ENCODE measurements around the gene MYZAP. TPM values are rescaled to one million over a fixed set of nuclear protein-coding genes. Genes with fewer than 3 reads are reported as not detected.

MYZAP gene
- total and polyA plus RNA-seq, 9 of the 15 experiments (the other 6 are each of a cell fraction or from before 2014, with no cell fraction given) = 0.03 TPM; not detected in 8

DNA sequence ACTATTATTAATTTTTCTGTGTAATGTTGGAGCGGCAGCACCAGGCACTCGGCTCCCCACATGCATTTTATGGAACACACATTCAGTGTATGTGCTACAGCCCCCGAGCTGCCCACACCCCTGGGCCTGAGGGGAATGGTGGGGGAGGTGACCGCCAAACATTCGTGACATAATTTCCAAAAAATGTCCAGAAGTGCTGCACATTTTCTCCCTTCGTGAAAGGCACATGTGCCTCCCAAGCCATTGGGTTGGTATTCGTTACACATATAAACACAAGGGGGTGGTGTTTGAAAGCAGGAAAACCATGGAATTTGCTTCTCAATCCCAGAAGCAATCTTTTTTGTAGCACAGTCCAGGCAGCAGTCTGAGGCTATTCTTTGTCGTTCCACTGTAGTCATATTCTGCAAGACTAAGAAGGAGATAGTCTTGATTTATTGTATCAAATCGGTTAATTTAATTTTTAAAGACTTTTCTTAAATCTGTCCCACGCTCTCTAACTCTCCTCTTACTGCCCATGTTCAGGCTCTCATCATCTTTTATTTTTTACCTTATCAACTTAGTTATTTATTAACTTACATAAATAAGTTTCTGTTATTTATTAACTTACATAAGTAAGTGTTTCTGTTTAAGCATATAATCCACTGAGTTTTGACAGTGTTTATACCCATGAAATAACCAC, 75.6 kb downstream of the MYZAP start (continued):
- TF ChIP-seq, protein P1, sequence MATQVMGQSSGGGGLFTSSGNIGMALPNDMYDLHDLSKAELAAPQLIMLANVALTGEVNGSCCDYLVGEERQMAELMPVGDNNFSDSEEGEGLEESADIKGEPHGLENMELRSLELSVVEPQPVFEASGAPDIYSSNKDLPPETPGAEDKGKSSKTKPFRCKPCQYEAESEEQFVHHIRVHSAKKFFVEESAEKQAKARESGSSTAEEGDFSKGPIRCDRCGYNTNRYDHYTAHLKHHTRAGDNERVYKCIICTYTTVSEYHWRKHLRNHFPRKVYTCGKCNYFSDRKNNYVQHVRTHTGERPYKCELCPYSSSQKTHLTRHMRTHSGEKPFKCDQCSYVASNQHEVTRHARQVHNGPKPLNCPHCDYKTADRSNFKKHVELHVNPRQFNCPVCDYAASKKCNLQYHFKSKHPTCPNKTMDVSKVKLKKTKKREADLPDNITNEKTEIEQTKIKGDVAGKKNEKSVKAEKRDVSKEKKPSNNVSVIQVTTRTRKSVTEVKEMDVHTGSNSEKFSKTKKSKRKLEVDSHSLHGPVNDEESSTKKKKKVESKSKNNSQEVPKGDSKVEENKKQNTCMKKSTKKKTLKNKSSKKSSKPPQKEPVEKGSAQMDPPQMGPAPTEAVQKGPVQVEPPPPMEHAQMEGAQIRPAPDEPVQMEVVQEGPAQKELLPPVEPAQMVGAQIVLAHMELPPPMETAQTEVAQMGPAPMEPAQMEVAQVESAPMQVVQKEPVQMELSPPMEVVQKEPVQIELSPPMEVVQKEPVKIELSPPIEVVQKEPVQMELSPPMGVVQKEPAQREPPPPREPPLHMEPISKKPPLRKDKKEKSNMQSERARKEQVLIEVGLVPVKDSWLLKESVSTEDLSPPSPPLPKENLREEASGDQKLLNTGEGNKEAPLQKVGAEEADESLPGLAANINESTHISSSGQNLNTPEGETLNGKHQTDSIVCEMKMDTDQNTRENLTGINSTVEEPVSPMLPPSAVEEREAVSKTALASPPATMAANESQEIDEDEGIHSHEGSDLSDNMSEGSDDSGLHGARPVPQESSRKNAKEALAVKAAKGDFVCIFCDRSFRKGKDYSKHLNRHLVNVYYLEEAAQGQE (IDR thresholded peaks at IDR 0.05; ENCODE audit: borderline replicate concordance) = peak; percentile 46; the same call in 1 of the 2 replicates
- TF ChIP-seq, protein P1 (CRISPR knock-in tag; IDR thresholded peaks at IDR 0.05; ENCODE audit: low read depth) = no peak
- no peak for TF ChIP-seq ESRRA (IDR thresholded peaks at IDR 0.05; ENCODE audit: borderline replicate concordance, low read depth)
- TF ChIP-seq, protein P2, sequence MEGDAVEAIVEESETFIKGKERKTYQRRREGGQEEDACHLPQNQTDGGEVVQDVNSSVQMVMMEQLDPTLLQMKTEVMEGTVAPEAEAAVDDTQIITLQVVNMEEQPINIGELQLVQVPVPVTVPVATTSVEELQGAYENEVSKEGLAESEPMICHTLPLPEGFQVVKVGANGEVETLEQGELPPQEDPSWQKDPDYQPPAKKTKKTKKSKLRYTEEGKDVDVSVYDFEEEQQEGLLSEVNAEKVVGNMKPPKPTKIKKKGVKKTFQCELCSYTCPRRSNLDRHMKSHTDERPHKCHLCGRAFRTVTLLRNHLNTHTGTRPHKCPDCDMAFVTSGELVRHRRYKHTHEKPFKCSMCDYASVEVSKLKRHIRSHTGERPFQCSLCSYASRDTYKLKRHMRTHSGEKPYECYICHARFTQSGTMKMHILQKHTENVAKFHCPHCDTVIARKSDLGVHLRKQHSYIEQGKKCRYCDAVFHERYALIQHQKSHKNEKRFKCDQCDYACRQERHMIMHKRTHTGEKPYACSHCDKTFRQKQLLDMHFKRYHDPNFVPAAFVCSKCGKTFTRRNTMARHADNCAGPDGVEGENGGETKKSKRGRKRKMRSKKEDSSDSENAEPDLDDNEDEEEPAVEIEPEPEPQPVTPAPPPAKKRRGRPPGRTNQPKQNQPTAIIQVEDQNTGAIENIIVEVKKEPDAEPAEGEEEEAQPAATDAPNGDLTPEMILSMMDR (IDR thresholded peaks at IDR 0.05 in 2 of 3, conservative IDR thresholded peaks at IDR 0.05 in 1 of 3; ENCODE audit: insufficient read depth in 2 of 3, low read depth in 1 of 3, low read length in 3 of 3) = peak; percentile 32 to 51 (median 43); a peak in 4 of 6 replicates
- TF ChIP-seq FOXK1 (CRISPR knock-in tag; IDR thresholded peaks at IDR 0.05; ENCODE audit: borderline replicate concordance) = no peak
